Muscle of arm (tissue), 12 donors: ENCODE data around the gene PTX4. TPM values are rescaled to one million over a fixed set of nuclear protein-coding genes. Genes with fewer than 3 reads are reported as not detected.

Experiments
- DNase-seq: peaks from one replicate; pipeline ENCODE4 v3.0.0-alpha.2; 2013
- polyA plus RNA-seq, 12 donors: library from polyadenylated mRNA; unstranded; fragments of 120-200 nt; gene quantifications; one replicate each; pipeline ENCODE4 v1.2.1, GENCODE V29; 2013; ENCODE audit not compliant: insufficient read length in 12 of 12

The PTX4 gene
- polyA plus RNA-seq, 12 donors: 0.32 to 1.1 (median 0.49) TPM; not detected in 2

DNA sequence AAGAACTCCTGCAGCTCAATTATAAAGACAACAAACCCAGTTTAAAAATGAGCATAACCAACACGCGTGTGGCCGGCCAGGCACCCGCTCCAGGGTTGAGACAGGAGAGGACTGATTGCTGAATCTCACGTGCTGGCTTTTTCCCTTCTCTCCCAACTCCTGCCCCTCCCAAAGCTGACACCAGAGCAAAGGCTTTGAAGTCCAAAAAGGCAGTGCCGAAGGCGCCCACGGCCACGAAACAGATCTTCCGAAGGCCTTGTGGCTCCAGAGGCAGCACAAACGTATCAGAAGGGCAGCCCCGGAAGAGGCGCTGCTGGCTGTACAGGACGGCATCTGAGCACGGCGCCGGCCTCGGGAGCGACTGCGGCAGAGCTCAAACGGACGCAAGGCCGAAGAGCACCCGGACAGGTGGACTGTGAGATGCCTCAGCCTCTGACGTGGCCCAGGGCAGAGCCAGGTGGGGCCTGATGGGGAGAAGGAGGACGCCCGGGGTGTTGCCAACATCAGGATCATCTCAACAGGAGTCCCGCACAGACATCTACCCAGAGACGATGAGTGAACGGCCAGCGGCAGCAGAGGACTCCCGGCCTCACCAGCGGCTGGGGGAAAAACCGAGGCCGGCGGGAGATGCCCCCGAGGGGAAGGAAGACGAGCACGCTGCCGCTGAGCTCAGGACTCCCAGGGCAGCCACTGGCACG lies 24.4 kb downstream of the PTX4 start:
- DNase-seq: no peak

DNA sequence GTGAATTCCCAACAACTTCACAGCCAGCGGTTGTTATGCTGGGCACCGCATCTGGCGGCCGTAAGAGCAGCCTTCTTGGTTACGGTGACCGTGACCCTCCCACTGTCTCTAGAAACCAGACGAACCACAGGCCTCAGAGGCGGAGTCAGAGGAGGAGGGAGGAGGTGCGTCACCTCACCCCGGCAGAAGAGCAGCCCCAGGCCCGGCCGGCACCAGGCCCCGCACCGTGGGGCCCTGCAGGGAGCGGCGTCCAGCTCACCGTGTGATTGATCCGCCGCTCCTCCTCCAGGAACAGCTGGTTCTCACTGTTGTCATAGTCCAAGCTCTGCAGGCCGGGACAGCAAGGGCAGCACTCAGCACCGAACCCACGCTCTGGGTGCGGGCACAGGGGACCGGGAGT lies 27.6 kb downstream of the PTX4 start:
- no peak for DNase-seq

DNA sequence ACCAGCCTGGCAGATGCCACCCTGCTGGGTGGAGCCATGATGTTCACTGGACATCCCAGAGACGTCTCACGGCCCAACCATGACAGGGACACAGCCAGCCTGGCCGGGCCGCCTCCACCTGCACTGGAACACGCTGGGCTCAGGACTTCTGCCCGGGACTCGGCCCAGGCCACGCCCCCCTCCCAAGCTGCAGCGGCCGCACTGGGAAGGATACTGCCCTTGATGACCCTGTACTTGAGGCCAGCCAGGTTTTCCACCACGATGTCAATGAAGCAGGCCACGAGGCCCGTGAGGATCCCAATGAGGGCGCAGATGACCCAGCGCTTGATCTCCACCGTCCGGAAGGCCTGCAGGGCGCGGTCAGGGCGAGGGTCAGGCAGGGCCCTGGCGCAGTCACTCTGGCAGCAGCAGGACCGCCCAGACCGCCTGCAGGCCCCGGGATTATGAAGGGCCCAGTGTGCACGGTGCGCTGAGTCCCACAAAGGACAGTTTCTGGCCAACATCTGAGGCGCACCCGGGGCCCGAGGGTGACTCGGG lies 28.1 kb downstream of the PTX4 start:
- DNase-seq: no peak

DNA sequence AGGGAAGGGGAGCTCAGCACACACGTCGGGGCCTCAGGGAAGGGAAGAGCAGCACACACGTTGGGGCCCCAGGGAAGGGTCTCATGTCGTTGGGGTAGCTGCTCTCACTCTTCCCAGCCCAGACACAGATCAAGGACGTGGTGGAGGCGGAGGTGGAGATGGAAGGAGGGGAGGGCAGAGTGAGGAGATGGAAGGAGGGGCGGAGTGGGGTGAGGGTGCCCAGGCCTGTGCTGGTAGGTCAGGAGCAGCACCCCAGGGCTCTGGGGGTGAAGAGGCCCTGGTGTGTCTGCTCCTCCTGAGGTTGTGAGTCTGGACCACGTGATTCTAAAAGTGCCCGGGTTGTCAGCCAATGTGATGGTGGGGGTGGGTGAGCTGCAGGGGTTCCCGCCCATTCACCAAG lies 28.8 kb downstream of the PTX4 start:
- DNase-seq: no peak

DNA sequence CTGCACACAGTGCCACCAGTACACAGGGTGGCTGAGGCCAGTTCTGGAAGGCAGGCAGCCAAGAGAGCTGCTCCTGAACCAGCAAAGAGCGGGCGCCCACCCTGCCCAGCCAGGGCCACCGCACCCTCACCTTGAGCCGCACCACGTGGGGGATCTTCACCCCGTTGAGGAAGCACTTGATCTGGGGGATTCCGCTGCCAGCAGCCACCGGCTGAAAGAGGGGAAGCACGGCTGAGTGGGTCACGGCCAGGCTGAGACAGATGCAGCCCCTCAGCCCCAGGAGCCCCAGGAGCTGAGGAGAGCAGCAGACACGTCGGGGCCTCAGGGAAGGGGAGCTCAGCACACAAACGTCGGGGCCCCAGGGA lies 29.8 kb downstream of the PTX4 start:
- DNase-seq: no peak

DNA sequence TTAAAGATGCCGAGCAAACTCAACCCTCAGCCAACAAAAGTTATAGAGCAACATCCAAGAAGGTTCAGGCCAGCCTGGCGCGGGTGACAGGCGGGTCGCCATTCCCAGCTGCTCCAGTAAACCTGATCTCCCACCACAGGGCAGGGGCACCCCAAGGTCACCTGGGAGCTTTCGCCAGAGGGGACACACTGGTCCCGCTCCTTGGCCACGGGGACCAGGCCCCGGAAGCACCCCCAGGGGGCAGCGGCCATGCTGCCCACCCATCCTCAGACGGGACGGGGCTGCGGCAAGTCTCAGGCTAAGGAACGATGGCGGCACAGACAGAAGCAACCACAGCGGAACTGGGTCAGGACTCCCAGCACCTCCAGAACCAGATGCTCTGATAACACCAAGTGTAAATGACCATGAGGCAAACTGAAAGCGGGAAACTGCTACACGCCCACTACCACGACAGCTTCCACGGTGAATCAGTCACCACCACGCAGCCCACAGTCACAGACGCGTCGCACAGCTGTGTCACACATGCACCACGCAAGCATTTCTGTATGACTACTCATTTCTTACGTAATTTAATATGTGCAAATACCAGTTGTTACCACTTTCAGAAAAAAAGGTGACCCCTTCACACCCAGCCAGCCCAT lies 30.3 kb downstream of the PTX4 start:
- no peak for DNase-seq

DNA sequence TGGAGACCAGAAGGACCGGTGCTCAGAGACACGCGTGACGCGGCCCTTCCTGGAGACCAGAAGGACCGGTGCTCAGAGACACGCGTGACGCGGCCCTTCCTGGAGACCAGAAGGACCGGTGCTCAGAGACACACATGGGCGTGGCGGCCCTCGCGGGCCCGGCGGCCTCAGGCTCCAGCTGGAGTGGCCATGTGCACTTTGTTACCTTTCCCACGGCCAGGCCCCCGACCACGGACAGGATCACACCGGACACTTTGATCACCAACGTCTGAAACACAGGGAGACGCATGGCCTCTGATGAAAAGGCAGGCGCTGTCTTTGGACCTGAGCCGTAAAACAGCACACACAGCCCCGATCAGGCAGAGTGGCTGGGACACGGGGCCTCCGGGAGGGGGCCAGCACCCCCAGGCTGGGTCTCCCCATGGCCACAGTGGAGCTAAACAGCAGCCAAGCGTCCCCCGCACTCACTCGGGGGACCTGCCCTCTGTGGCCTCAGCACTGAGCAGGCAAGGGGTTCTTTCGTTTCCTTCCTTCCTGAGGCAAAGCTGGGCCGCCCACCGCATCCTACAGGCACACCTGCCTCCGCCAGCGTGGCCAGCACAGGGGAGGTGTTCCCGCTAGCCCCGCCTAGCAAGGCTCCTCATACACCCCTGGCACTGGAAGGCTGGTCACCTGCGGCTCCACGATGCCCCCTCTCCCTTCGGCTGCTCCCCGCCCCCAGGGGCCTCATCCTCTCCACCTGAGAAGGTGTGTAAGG lies 31.1 kb downstream of the PTX4 start:
- DNase-seq: no peak

DNA sequence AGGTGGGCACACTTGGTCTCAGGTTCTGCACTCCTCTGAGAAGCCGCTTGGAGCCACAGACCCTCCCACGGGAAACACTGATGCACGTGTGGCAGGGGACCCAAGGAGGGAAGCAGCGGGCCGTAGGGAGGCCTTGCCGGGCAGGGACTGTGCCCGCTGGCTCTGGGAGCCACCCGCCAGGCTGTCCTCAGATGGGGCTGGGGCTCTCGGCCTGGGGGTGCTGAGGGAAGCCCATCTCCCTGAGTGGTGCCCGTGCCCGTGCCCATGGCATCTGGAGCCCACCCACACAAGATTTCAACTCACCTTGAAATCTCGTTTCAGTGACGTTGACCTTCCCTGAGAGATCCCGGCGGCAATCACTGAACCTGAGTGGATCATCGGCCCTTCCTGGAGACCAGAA lies 31.8 kb downstream of the PTX4 start:
- no peak for DNase-seq

DNA sequence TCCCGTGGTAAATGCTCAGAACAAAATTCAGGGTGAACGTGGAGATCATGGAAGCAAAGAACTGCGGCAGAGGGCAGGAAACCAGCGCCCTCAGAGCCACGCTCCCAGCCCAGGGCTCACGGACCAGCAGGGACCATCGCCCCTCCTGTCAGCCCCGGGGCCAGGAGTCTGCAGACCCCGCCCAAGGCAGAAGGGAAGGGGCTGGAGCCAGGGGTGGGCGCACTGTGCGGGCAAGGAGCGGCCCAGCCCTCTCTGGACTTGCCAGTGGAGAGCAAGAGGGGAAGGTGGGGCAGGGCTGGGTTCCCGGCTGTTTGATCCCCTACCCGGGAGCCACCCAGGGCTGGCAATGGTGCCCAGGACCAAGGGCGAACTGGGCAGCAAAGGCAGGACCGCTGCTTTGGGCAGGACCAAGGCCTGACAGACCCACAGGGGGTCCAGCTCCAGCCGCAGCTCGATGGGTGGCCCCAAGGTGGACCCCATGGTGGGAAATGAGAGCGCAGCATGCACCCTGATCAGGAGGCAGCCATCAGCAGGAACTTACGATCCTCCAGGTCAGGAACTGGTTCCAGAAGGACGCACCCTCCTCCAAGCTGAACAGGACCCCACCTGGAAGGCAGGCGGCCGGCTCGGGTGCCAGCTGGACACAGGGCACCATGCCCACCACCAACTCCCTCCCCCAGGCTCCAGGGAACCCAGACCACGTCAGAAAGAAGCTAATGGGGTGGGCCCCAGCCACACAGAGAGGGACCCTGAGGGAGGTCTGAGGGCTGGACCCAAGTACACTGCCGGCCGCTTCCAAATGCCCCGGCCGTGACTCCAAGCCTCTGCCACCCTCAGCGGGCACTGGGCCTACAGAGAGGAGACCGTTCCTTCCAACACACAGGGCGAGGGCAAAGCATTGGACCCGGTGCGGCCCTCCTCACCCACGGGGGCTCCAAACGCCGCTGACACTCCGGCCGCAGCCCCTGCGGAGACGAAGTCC lies 33.3 kb downstream of the PTX4 start:
- no peak for DNase-seq

DNA sequence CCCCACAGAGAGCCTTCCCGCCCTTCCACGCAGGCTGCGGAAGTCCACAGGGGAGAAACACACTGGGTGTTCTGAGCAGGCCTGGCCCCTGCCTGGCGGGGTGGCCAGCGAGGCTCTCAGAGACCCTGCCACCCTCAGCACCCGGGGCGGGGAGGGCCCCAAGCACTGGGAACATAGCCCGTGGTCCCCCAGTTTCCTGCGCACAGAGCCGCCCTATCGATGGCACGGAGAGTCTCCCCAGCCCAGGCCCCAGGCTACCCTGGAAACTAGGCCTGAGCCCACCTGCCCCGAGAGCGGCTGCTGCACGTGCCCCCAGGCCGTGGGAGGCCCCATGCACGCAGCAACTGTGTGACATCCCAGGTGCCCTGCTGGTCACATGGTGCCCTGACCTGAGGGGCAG lies 34.2 kb downstream of the PTX4 start:
- no peak for DNase-seq

DNA sequence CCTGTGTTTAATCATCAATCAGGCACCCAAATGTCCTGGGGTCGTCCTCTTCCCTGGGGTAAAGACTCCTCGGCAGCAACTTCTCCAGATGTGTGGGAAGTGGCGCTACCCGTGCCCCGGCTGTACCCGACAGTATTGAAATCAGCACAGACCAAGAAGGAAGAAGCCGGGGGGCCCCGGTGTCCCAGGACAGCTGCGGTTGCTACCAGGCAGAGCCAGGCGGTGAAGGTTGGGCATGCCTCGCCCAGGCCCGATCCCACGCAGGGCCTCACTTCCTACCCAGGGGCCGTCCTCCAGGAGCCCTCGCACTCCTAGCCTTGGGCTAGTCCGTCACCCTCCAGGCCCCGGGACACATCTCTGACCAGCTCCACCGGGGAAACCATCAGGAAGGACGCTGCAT lies 35.4 kb downstream of the PTX4 start:
- DNase-seq: no peak

DNA sequence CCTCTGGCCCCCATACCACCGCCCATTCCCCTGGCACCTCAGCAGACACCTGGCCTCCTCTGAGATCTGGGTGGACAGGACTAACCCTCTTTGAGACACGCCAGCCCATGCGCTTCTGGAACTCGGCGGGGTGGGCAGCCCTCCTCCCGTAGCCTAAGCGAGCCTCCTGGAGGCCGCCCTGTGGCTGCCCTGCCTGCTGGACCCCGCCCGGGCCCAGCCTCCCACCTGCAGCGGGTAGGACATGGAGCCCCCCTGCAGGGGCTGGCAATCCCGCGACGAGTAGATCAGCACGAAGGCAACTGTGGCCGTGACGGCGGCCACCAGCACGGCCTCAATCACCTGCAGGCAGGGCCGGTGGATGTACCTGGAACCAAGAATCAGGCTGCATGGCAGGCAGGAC lies 36.2 kb downstream of the PTX4 start:
- DNase-seq: no peak

DNA sequence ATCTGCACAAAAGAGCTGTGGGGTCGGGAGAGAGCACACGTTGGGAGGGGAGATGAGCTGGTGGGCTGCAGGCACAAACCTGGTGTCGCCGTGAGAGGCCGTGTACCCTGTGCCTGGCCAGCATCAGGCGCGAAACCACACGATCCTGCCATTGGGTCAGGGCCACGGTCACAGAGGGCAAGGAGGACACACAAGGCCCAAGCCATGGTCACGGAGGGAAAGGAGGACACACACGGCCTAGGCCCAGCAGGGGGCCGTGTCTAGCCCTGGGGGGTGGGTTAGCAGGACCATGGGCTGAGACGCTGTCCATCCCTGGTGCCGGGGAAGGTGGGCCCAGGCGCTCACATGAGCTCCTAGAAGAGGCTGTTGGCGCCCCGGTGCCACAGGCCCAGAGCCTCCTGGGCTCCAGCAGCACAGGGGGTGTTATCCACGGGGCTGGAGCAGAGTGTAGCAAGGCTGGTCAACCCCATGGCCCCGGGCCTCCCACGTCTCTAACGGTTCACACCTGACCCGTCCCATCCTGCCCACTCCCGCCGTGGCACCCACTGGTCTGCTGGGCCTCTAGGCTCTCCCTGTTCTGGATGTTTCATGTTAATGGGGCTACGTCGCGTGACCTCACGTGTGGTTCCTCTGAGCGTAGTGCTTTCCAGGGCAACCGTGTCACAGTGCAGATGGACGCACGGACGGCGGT lies 36.9 kb downstream of the PTX4 start:
- no peak for DNase-seq

DNA sequence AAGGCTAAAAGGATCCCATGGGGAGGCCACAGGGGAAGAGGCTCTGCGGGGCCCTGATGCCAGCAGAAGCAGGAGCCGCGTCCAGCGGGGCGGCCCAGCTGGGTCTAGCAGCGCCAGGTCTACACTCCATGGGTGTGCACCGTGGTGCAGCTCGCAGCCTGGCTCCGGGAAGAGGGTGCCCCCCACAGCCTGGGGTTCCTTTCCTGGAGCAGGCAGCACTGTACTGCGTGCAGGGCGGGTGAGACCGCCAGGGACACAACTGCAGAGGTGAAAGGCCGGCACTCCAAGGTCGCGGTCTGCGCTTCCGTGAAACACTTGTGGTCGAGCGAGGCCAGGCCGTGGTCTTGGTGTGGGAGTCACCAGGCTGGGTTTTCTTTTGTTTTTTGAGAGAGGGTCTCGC lies 37.9 kb downstream of the PTX4 start:
- no peak for DNase-seq

DNA sequence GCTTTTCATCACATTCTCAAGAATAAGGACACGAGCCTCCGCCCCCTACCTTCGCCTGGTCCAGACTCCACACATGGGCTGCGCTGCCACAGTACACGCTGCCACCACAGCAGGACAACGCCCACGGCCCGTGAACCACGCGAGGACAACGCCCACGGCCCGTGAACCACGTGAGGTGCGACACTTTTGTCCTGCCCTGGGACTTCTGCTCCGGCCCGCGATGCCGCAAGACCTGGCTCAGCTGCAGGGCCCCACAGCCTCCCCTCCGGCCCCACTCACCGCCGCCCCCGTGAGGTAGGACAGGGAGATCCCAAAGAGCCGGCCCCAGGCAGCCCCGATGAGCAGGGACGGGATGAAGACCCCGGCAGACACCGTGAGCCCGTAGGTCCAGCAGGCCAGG lies 38.5 kb downstream of the PTX4 start:
- no peak for DNase-seq

DNA sequence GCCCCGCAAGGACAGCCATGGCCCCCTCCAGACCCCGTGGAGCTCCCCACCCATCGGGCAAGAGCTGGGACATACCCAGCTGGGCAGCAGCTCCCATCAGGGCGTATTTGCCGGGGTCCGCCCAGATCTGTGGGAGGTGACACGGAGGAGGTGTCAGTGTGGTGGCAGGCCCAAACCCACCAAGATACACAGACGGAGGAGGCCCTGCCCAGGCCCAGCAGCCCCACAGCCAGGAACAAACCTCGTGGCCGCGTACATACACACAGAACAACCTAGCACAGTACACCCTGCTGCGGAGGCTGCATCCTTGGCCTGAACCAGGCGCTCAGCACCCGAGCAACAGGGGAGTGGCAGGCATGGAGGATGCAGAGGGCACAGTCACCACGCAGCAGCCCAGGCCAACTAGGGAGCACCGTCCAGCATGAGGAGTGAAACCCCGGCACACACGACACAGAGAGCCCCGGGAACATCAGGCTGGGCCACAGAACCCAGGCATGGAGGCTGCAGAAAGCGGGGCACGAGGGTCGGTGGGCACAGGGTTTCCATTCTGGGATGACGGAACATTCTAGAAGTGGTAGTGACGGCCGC lies 39.4 kb downstream of the PTX4 start:
- no peak for DNase-seq

DNA sequence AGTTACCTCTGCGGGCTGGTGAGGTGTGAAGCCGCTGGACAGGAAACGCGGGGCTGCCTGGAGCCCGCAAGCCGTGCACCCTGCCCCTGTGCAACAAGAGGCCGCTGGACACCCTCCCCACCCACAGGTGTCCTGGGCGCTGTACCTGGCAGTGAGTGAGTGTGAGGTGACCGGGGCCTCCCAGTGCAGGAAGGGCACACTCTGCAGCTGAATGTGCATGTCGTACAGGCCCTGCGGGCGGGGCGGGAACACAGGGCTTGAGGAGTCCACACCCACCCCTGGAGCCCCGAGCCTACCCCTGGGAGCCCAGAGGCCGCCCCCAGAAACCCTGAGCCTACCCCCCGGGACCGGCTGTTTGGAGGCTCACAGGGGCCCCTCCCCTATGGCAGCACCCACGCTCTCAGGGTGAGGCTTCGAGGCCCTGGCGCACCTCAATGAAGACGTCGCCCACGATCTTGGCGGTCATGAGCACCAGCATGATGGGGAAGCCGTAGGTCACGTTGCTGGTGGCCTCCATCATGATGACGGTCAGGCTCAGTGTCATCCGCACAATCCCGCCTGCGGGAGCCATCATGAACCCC lies 40.1 kb downstream of the PTX4 start:
- no peak for DNase-seq

DNA sequence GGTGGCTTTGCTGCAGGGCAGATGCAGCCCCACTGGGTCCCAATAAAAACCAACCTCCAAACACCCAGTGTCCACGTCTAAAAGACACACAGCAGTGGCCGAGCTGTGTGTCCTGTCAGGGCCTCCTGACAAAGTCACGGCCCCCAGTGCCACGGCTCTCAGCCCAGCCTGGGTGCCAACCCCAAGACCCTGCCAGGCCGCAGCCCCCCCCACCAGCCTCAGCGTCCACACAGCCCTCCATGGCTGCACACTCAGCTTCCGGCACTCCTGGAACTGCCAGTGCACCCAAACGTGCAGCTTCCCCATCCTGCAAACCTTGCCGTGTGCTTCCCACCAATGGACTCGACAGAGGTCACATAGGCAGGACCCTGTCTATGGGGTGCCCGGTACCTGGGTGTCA lies 40.8 kb downstream of the PTX4 start:
- no peak for DNase-seq

DNA sequence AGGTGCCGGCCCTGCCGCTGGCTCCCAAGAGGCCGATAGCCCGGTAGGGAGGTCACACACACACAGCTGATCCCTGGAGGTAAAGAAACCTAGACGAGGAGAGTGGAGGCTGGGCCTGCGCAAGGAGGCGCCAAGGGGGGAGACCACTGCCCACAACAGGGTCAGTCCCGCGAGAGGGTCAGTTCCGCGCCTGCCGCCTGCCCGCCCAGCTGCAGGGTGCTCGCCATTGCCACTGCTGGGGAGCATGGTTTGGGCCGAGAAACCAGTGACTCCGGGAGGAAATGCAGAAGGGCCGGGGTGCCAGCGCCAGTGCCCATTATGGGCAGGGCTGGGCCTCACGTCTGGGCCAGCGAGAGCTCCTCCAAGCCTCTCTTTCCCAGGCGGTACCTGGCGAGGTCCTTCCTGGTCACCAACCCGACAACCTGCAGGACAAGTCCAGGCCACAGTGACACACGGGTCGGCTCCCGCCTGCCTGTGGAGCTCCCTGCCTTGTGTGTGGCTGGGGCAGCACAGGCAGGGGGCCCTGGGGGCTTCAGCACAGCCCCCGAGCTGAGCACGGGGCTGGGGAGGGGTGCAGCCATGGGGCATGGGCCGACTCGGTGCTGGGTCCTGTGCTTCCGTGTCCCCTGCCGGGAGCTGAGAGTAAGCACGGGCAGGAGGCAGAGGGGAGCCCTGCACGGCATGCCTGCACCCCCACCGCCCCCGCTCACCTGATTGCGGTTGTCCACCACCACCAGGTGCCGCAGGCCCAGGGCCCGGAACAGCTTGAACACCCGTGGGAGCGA lies 42.3 kb downstream of the PTX4 start:
- DNase-seq: no peak
